Skeletal muscle satellite cell (primary cell): Measurements from ENCODE around the gene VTI1A. TPM values are rescaled to one million over a fixed set of nuclear protein-coding genes. Genes with fewer than 3 reads are reported as not detected.
"Not testable (repeated sequence)": the region's sequence is repeated elsewhere in the genome, so short reads cannot be mapped to it uniquely, and the experiment has no call there.

Experiments used
- H3K27me3 ChIP-seq: 2 replicates; pipeline ENCODE4 v1.7.0; 2013; ENCODE audit warnings: low read length; ENCODE audit not compliant: control insufficient read depth, insufficient read depth
- H3K36me3 ChIP-seq: 2 replicates; pipeline ENCODE4 v1.7.0; 2013; ENCODE audit warnings: mild to moderate bottlenecking, control low read depth, low read length; ENCODE audit not compliant: insufficient read depth
- H3K4me1 ChIP-seq: 2 replicates; pipeline ENCODE4 v1.7.0; 2013; ENCODE audit warnings: low read length; ENCODE audit not compliant: control insufficient read depth, insufficient read depth
- H3K4me2 ChIP-seq: 2 replicates; pipeline ENCODE4 v1.7.0; 2013; ENCODE audit warnings: mild to moderate bottlenecking, low read length
- H3K4me3 ChIP-seq: 2 replicates; pipeline ENCODE4 v1.7.0; 2013; ENCODE audit warnings: low read length
- H3K9ac ChIP-seq: 2 replicates; pipeline ENCODE4 v1.7.0; 2013; ENCODE audit warnings: mild to moderate bottlenecking, low read depth, low read length, moderate library complexity
- H3K9me3 ChIP-seq: replicated peaks from 2 replicates; pipeline ENCODE4 v1.7.0; 2013; ENCODE audit warnings: mild to moderate bottlenecking, control low read depth, low read length
- small RNA-seq: library from RNA; depleted of rRNA; stranded (forward); fragments of <200 nt; gene quantifications from one replicate; pipeline ENCODE3, GENCODE V24; 2012

Gene VTI1A

DNA sequence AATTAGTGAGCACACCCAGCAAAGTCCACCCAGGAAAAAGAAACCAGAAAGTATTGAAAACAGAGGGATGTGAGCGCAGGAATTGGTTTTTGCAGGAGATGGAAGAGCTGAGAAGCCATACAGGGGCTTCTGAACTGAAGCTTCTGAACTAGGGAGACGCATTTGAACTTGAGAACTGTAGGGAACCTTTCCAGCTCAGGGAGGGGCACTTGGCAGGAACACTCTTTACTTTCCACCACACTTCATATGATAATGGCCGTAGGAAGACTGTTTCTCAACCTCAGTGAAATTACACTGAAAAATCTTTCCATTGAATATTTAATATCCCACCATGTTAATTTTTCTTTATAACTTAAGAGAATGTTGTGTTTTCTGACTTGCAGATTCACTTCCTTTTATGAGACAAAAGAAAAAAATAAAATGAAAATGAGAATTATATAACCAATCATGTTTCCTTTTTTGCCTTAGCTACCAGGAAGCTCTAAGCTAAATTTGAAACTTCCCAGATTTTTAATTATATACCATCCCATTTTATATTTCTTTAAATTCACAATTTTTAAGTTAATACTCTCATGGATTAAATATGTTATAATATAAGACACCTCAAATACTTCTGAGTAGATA lies 404.7 kb downstream of the VTI1A start:
- Histone ChIP-seq H3K9me3 (peaks cover 5% of the 10 kb centered on the region), H3K9ac (no peak overlapping the region), H3K4me3 (no peak overlapping the region), H3K36me3 (no peaks in the 10 kb centered on the region), H3K4me1 (no peaks in the 10 kb centered on the region), H3K4me2 (no peak overlapping the region), H3K27me3 (no peaks in the 10 kb centered on the region)

DNA sequence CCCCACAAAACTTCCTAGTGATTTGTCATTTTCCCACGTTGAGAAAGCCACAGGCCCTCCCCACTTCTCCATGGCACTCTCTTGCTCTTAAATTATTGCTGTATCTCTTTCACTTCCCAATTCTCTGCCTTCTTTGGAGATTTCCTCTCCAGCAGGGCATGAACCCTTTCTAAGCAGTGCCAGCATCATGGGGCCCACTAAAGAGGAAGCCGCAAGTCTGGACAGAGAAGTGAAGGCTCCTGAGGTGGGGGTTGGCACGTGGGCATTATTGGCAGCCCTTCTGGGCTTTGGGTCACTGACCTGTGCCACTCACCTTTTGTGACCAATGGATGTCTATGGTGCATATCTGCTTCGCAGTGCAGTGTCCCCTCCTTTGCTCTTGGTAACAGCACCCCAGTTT lies 405.3 kb downstream of the VTI1A start:
- H3K9me3 ChIP-seq = peaks cover 2% of the 10 kb centered on the region
- no peak overlapping the region for H3K4me3 ChIP-seq
- peaks cover 5% of the 10 kb centered on the region for H3K27me3 ChIP-seq
- H3K36me3 ChIP-seq = no peaks in the 10 kb centered on the region
- no peaks in the 10 kb centered on the region for H3K4me1 ChIP-seq
- H3K9ac ChIP-seq = no peak overlapping the region
- H3K4me2 ChIP-seq = no peak overlapping the region

DNA sequence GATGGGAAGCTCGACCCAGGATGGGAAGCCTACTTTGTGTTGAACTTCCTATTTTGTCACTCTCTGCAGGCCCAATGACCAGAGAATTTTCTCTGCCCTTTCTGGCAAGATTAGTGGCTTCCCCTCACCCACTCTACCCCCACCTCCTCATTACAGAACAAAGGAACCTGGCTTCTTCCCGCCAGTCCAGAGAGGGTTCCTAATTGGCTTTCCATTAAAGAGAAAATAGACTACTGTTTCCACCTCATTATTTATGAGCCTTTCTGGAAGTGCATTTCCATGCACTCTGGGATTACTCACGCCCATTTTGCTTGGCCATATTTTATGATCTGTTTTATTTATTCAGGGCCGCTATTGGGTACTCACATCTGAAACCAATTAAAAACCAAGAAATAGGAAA lies 408.1 kb downstream of the VTI1A start:
- no peak overlapping the region for H3K9ac ChIP-seq
- no peak overlapping the region for H3K4me3 ChIP-seq
- no peak overlapping the region for H3K4me2 ChIP-seq
- no peaks in the 10 kb centered on the region for H3K36me3 ChIP-seq
- H3K27me3 ChIP-seq = peaks cover 9% of the 10 kb centered on the region
- H3K9me3 ChIP-seq = no peaks in the 10 kb centered on the region
- H3K4me1 ChIP-seq = no peaks in the 10 kb centered on the region

DNA sequence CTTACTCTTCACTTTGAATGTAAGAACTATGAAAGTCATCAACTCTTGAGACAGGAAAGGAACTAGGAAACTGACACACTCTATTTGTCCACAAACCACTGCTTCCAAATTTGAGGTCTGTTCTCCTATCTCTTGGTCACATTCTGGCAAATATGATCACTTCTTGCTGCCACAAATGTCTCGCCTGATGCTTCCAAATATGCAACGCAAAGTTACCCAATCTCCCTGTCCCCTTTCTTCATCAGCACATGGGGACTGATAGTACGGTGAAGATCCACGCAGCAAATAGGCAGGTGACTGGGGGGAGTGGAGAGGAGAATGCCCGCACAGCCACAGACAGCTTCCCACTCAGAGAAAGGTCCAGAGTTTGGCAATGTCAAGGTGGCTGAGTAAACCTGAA lies 410.5 kb downstream of the VTI1A start:
- no peaks in the 10 kb centered on the region for H3K9me3 ChIP-seq
- no peak overlapping the region for H3K9ac ChIP-seq
- H3K4me3 ChIP-seq = no peak overlapping the region
- peaks cover 9% of the 10 kb centered on the region for H3K27me3 ChIP-seq
- H3K36me3 ChIP-seq = no peaks in the 10 kb centered on the region
- no peak overlapping the region for H3K4me2 ChIP-seq
- H3K4me1 ChIP-seq = no peaks in the 10 kb centered on the region

DNA sequence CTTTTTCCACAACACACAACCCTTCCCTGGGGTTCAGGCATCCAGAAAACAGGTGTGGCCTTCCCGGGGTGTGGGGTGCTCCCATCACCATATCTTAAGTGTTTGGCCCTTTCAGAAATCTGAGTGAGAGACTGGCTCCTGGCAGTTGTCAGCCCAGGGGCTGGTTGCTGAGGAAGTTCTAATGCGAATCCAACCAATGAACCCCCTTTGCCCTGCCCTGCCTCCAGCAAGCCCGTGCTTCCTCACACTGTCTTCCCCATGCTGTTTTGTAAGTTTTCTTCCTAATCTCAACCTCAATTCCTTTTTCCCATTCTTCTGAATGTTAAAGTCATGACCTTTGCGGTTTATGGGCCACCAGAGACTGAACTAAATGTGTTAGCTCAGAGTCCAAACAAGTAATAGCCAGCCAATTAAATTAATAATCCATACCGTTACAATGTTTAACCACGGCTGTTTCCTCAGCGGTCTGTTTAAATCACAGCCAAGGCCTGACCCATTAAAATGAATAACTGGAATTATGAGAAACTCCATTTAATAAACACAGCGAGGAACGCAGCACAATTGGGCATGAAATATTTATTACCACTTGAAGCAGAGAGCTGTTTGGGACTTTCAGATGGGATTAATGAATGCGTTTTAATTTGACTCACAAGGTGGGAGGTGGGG lies 412.1 kb downstream of the VTI1A start:
- Histone ChIP-seq H3K9ac (no peak overlapping the region), H3K4me1 (no peaks in the 10 kb centered on the region), H3K9me3 (no peaks in the 10 kb centered on the region), H3K4me3 (no peak overlapping the region), H3K36me3 (no peaks in the 10 kb centered on the region), H3K4me2 (no peak overlapping the region), H3K27me3 (peaks cover 9% of the 10 kb centered on the region)

DNA sequence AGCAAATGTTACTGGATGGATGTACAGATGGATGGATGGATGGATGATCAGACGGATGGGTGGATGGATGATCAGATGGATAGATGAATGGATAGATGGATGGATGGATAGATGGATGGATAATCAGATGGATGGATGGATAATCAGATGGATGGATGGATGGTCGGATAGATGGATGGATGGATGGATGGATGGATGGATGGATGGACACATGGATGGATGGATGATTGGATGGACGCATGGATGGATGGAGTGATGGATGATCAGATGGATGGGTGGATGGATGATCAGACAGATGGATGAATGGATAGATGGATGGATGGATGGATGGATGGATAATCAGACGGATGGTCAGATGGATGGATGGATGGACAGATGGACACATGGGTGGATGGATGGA lies 412.8 kb downstream of the VTI1A start:
- Histone ChIP-seq H3K4me3 (no peak overlapping the region), H3K9me3 (no peaks in the 10 kb centered on the region), H3K4me1 (no peaks in the 10 kb centered on the region), H3K27me3 (peaks cover 9% of the 10 kb centered on the region), H3K4me2 (no peak overlapping the region), H3K9ac (no peak overlapping the region), H3K36me3 (no peaks in the 10 kb centered on the region)

DNA sequence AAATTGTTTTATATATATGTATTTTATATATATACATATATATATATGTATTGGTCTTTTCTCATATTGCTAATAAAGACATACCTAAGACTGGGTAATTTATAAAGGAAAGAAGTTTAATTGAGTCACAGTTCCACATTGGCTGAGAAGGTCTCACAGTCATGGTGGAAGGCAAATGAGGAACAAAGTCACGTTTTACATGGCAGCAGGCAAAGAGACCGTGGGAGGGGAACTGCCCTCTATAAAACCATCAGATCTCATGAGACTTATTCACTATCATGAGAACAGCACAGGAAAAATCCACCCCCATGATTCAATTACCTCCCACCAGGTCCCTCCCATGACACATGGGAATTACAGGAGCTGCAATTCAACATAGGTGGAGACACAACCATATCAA lies 416.4 kb downstream of the VTI1A start:
- H3K9me3 ChIP-seq, H3K36me3 ChIP-seq, H3K27me3 ChIP-seq, H3K4me3 ChIP-seq, H3K9ac ChIP-seq, H3K4me1 ChIP-seq, H3K4me2 ChIP-seq: not testable (repeated sequence)

Small RNA genes within 50 kb of the gene (small RNA-seq; reads per million reads assigned to genes)
- not detected for gene AC022018.1
- not detected for gene MIR4295
